ENCODE results near the gene A2M. TPM values are rescaled to one million over a fixed set of nuclear protein-coding genes. Genes with fewer than 3 reads are reported as not detected.

The A2M gene
- total RNA-seq, 1 donor from 2014 or later = 1,832 TPM

GRCh38 chr12:9022592-9022991, 93.1 kb downstream of the A2M start:
- intact Hi-C loops (cut with DNase I) = no loop called here
- H3K9me3 ChIP-seq = peaks cover 8% of the 10 kb centered on the region
- no peak for TF ChIP-seq CTCF (IDR thresholded peaks at IDR 0.05)

More at GRCh38 chr12:9022592-9022991, 93.1 kb downstream of the A2M start:
- H3K4me3 ChIP-seq = no peak overlapping the region
- no peak overlapping the region for H3K27ac ChIP-seq
- no peaks in the 10 kb centered on the region for H3K4me1 ChIP-seq
- ATAC-seq = no peak
- no peaks in the 10 kb centered on the region for H3K27me3 ChIP-seq (ENCODE audit: low read depth)
- no peaks in the 10 kb centered on the region for H3K36me3 ChIP-seq
- no peak for DNase-seq

Other genes with a start within 250 kb of the A2M start
- 38.8 TPM for gene PHC1, start 201.4 kb downstream of the A2M start, total RNA-seq
- 226 TPM for gene M6PR, start 166.3 kb downstream of the A2M start, total RNA-seq
- gene KLRG1, start 126.4 kb downstream of the A2M start, total RNA-seq = 4.8 TPM
- gene PZP, start 92.5 kb upstream of the A2M start, total RNA-seq = 2.7 TPM

Measured in lower lobe of right lung (tissue), 2 donors.